Measurements from ENCODE around the gene U2SURP.

U2SURP gene

GRCh38 chr3:142968319-142969025 lies 32.9 kb upstream of the U2SURP start:
- TF ChIP-seq CTCF (IDR thresholded peaks at IDR 0.05; ENCODE audit: low read depth, low read length): no peak
- DNase-seq (ENCODE audit: extremely low read depth, low read depth): no peak

GRCh38 chr3:142971431-142971830 lies 29.9 kb upstream of the U2SURP start:
- TF ChIP-seq CTCF (IDR thresholded peaks at IDR 0.05; ENCODE audit: low read depth, low read length): no peak
- DNase-seq (ENCODE audit: extremely low read depth, low read depth): no peak

GRCh38 chr3:142972092-142972753 lies 29.1 kb upstream of the U2SURP start:
- no peak for DNase-seq (ENCODE audit: extremely low read depth, low read depth)
- no peak for TF ChIP-seq CTCF (IDR thresholded peaks at IDR 0.05; ENCODE audit: low read depth, low read length)

GRCh38 chr3:142973217-142974009 lies 28.0 kb upstream of the U2SURP start:
- no peak for TF ChIP-seq CTCF (IDR thresholded peaks at IDR 0.05; ENCODE audit: low read depth, low read length)

GRCh38 chr3:142975316-142975995 lies 25.9 kb upstream of the U2SURP start:
- TF ChIP-seq CTCF (IDR thresholded peaks at IDR 0.05; ENCODE audit: low read depth, low read length): no peak

More at GRCh38 chr3:142973217-142974009, 28.0 kb upstream of the U2SURP start:
- DNase-seq (ENCODE audit: extremely low read depth, low read depth): no peak

GRCh38 chr3:142976621-142977398 lies 24.6 kb upstream of the U2SURP start:
- DNase-seq (ENCODE audit: extremely low read depth, low read depth): peak; percentile 77
- TF ChIP-seq CTCF (IDR thresholded peaks at IDR 0.05; ENCODE audit: low read depth, low read length): no peak

More at GRCh38 chr3:142975316-142975995, 25.9 kb upstream of the U2SURP start:
- no peak for DNase-seq (ENCODE audit: extremely low read depth, low read depth)

Data from AG09319 (cell line).